Sigmoid colon (tissue), 4 donors: ENCODE data around the gene ATP9A.

Experiments used
- CTCF ChIP-seq, 4 experiments: fragments of 450-650 bp in 3 of 4; fragments of 200-600 bp in 1 of 4; IDR thresholded peaks; one replicate each; pipeline ENCODE4 v1.5.1; 2016 to 2019; ENCODE audit warnings: antibody characterized with exemption in 4 of 4, mild to moderate bottlenecking in 3 of 4, moderate library complexity in 2 of 4
- POLR2A ChIP-seq, 2 donors: fragments of 450-650 bp; IDR thresholded peaks; one replicate each; pipeline ENCODE4 v1.6.1; 2016; ENCODE audit warnings: antibody characterized with exemption in 2 of 2, mild to moderate bottlenecking in 2 of 2, moderate library complexity in 2 of 2
- POLR2AphosphoS5 ChIP-seq, 4 donors: sonication (generic); formaldehyde crosslinking; IDR thresholded peaks; one replicate each; pipeline ENCODE4 v1.6.1; 2017; ENCODE audit warnings: antibody characterized with exemption in 4 of 4

- TF ChIP-seq POLR2AphosphoS5 (IDR thresholded peaks at IDR 0.05), result no peak
- TF ChIP-seq CTCF (IDR thresholded peaks at IDR 0.05), result no peak
- TF ChIP-seq POLR2A (IDR thresholded peaks at IDR 0.05), result no peak
Measured at GRCh38 chr20:51604851-51605250, 163.3 kb downstream of the ATP9A start.
